HCT116 (cell line): ENCODE results near the gene PHOSPHO1. TPM values are rescaled to one million over a fixed set of nuclear protein-coding genes. Genes with fewer than 3 reads are reported as not detected.

Experiments used
- ATAC-seq: fragments of 200-7000 bp; cut with Tn5 transposase; 2 replicates; pipeline ENCODE4 v1.9.1; 2020; ENCODE audit warnings: mild to moderate bottlenecking, moderate library complexity
- BruUV-seq: library from RNA; stranded (reverse); fragments of 400-500 nt; replicated peaks from 2 replicates; lab custom pipeline; 2021; lab: Mats Ljungman, UMichigan
- CTCF ChIA-PET: fragments of 300-600 bp; sonication (Branson Sonifier 250); formaldehyde crosslinking; loops from one replicate; lab custom pipeline; 2021; ENCODE audit warnings: antibody characterized with exemption; lab: Charles Lee
- POLR2A ChIA-PET: fragments of 300-600, 350-600 bp; sonication (Branson Sonifier 250); formaldehyde crosslinking; loops from one replicate; lab custom pipeline; 2021; ENCODE audit warnings: antibody characterized with exemption; lab: Charles Lee
- RAD21 ChIA-PET, 2 experiments: fragments of 300-600 bp; sonication (Branson Sonifier 250); formaldehyde crosslinking; loops; one replicate each; lab custom pipeline; 2023; ENCODE audit warnings: low total read pairs in 2 of 2; ENCODE audit not compliant: uncharacterized antibody in 2 of 2, unreplicated experiment in 2 of 2, low non-redundant PET in 1 of 2; lab: Charles Lee
- DNase-seq: peaks from one replicate; pipeline ENCODE4 v3.0.0-alpha.2; 2010; ENCODE audit warnings: low read depth, low spot score
- H2AFZ ChIP-seq: fragments of 200-600 bp; shearing (Covaris generic), sonication (generic); 2 replicates; pipeline ENCODE4 v1.6.1; 2017; ENCODE audit warnings: low read depth, mixed run types, mixed read lengths, antibody characterized with exemption, low read length; ENCODE audit not compliant: poor library complexity, severe bottlenecking
- H3K27ac ChIP-seq: 2 replicates; pipeline ENCODE4 v1.5.1; 2012; ENCODE audit warnings: low read depth, low read length
- H3K27me3 ChIP-seq: fragments of 200-600 bp; sonication (generic); 2 replicates; pipeline ENCODE4 v1.6.1; 2016; ENCODE audit warnings: mixed run types, low read length, mixed read lengths; ENCODE audit not compliant: insufficient read depth
- H3K36me3 ChIP-seq, 2 experiments: fragments of 200-500 bp in 1 of 2; fragments of 200-600 bp in 1 of 2; sonication (Bioruptor generic) in 1 of 2; sonication (generic) in 1 of 2; 2 replicates each; pipeline versions ENCODE4 v1.5.1 to v1.6.1; 2014 to 2016; ENCODE audit warnings: low read length in 2 of 2, inconsistent platforms in 1 of 2, mixed read lengths in 1 of 2, mixed run types in 1 of 2; ENCODE audit not compliant: insufficient read depth in 2 of 2, control insufficient read depth in 1 of 2
- H3K4me1 ChIP-seq, 2 experiments: fragments of 200-600 bp in 1 of 2; sonication (generic) in 1 of 2; 2 replicates each; pipeline versions ENCODE4 v1.5.1 to v1.6.1; 2012 to 2017; ENCODE audit warnings: low read length in 2 of 2, inconsistent platforms in 1 of 2, mild to moderate bottlenecking in 1 of 2, mixed read lengths in 1 of 2, mixed run types in 1 of 2, moderate library complexity in 1 of 2; ENCODE audit not compliant: insufficient read depth in 2 of 2, control insufficient read depth in 1 of 2
- H3K4me2 ChIP-seq: fragments of 200-600 bp; sonication (generic); 2 replicates; pipeline ENCODE4 v1.6.1; 2017; ENCODE audit warnings: mixed run types, low read length, mixed read lengths
- H3K4me3 ChIP-seq, 2 experiments: fragments of 200-600 bp in 1 of 2; sonication (generic) in 1 of 2; replicated peaks in 1 of 2; 2 replicates each; pipeline ENCODE4 v1.5.1; 2011 to 2016; ENCODE audit warnings: low read length in 2 of 2, control low read depth in 1 of 2, low read depth in 1 of 2, mild to moderate bottlenecking in 1 of 2, mixed read lengths in 1 of 2, mixed run types in 1 of 2
- H3K79me2 ChIP-seq: fragments of 200-600 bp; sonication (generic); 2 replicates; pipeline ENCODE4 v1.6.1; 2017; ENCODE audit warnings: mild to moderate bottlenecking, mixed run types, low read length, moderate library complexity, mixed read lengths; ENCODE audit not compliant: insufficient read depth
- H3K9ac ChIP-seq: fragments of 200-600 bp; sonication (generic); 2 replicates; pipeline ENCODE4 v1.6.1; 2016; ENCODE audit warnings: low read length, mixed read lengths
- H3K9me2 ChIP-seq: fragments of 200-600 bp; sonication (generic), shearing (Covaris generic); 2 replicates; pipeline ENCODE4 v1.6.1; 2017; ENCODE audit warnings: mixed run types, mild to moderate bottlenecking, moderate library complexity; ENCODE audit not compliant: insufficient read depth
- H3K9me3 ChIP-seq, 2 experiments: fragments of 200-500 bp in 1 of 2; fragments of 200-600 bp in 1 of 2; sonication (Bioruptor generic) in 1 of 2; sonication (generic) in 1 of 2; 2 replicates each; pipeline ENCODE4 v1.6.1; 2014 to 2017; ENCODE audit warnings: low read length in 2 of 2, mixed read lengths in 2 of 2, inconsistent platforms in 1 of 2, low read depth in 1 of 2, mild to moderate bottlenecking in 1 of 2, mixed run types in 1 of 2, moderate library complexity in 1 of 2; ENCODE audit not compliant: control insufficient read depth in 1 of 2, insufficient read depth in 1 of 2
- H4K20me1 ChIP-seq: fragments of 200-600 bp; sonication (generic), shearing (Covaris generic); 2 replicates; pipeline ENCODE4 v1.6.1; 2017; ENCODE audit warnings: mixed run types, mild to moderate bottlenecking, moderate library complexity; ENCODE audit not compliant: insufficient read depth
- ATF3 ChIP-seq: IDR thresholded peaks from 2 replicates; pipeline ENCODE4 v1.6.1; 2012
- CBX3 ChIP-seq: IDR thresholded peaks from 2 replicates; pipeline ENCODE4 v1.6.1; 2012; ENCODE audit warnings: low read depth
- EGR1 ChIP-seq: IDR thresholded peaks from 2 replicates; pipeline ENCODE4 v1.6.1; 2012; ENCODE audit warnings: low read depth
- ELF1 ChIP-seq: IDR thresholded peaks from 2 replicates; pipeline ENCODE4 v1.6.1; 2012; ENCODE audit warnings: low read depth, borderline replicate concordance
- FOSL1 ChIP-seq: IDR thresholded peaks from 2 replicates; pipeline ENCODE4 v1.6.1; 2012; ENCODE audit warnings: low read depth
- POLR2A ChIP-seq: IDR thresholded peaks from 2 replicates; pipeline ENCODE4 v1.7.0; 2011; ENCODE audit warnings: borderline replicate concordance; ENCODE audit not compliant: insufficient read depth, insufficient read length; ENCODE audit errors: extremely low read depth
- SP1 ChIP-seq: IDR thresholded peaks from 2 replicates; pipeline ENCODE4 v1.6.1; 2012; ENCODE audit warnings: low read depth
- SRF ChIP-seq: IDR thresholded peaks from 2 replicates; pipeline ENCODE4 v1.6.1; 2012; ENCODE audit warnings: low read depth
- intact Hi-C: fragments of 100-400 bp; cut with micrococcal nuclease; formaldehyde crosslinking; loops from 2 replicates; pipeline ENCODE4 v1.10.0; 2022
- total RNA-seq: library from RNA; stranded (reverse); gene quantifications from one replicate; pipeline ENCODE4 v1.2.1, GENCODE V29; 2021; ENCODE audit not compliant: unreplicated experiment
- TF ChIP-seq, protein P1 (sequence below), 3 experiments: fragments of 200-600 bp in 1 of 3; sonication (generic) in 1 of 3; IDR thresholded peaks in 2 of 3; conservative IDR thresholded peaks in 1 of 3; 2 replicates each; pipeline ENCODE4 v1.5.1; 2012 to 2017; ENCODE audit warnings: low read depth in 2 of 3, low read length in 2 of 3, antibody characterized with exemption in 1 of 3, borderline replicate concordance in 1 of 3, control low read depth in 1 of 3, mild to moderate bottlenecking in 1 of 3, mixed read lengths in 1 of 3, mixed run types in 1 of 3, moderate library complexity in 1 of 3; ENCODE audit not compliant: insufficient read depth in 1 of 3

The PHOSPHO1 gene
- total RNA-seq, 1 experiment from 2014 or later = 3.0 TPM

DNA sequence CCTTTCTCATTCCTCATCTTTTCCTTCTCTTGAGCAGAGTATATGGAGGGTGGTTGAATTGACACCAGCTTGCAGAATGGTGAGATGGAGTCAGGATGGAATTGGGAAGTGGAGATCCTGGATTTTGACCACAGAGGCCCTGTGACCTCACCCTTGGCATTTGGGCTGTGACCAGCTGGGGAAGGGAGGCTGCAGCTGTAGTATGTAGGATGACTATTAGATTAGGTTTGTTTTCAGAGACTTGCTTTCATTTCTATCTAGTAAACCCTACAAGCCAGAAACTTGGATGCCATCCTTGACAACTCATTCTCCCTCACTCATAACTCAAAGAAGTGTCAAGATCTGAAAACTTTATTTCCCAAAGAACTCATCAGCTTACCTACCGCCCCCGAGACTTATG, 26.1 kb downstream of the PHOSPHO1 start:
- Histone ChIP-seq H2AFZ (no peak overlapping the region), H3K36me3 (no peaks in the 10 kb centered on the region)
- ATAC-seq = no peak
- TF ChIP-seq EGR1 (no peak), ELF1 (no peak), ATF3 (no peak), SP1 (no peak), CBX3 (no peak), POLR2A (no peak), FOSL1 (no peak), SRF (no peak)
- TF ChIP-seq, protein P1, sequence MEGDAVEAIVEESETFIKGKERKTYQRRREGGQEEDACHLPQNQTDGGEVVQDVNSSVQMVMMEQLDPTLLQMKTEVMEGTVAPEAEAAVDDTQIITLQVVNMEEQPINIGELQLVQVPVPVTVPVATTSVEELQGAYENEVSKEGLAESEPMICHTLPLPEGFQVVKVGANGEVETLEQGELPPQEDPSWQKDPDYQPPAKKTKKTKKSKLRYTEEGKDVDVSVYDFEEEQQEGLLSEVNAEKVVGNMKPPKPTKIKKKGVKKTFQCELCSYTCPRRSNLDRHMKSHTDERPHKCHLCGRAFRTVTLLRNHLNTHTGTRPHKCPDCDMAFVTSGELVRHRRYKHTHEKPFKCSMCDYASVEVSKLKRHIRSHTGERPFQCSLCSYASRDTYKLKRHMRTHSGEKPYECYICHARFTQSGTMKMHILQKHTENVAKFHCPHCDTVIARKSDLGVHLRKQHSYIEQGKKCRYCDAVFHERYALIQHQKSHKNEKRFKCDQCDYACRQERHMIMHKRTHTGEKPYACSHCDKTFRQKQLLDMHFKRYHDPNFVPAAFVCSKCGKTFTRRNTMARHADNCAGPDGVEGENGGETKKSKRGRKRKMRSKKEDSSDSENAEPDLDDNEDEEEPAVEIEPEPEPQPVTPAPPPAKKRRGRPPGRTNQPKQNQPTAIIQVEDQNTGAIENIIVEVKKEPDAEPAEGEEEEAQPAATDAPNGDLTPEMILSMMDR (IDR thresholded peaks at IDR 0.05 in 2 of 3, conservative IDR thresholded peaks at IDR 0.05 in 1 of 3; ENCODE audit: borderline replicate concordance in 1 of 3, insufficient read depth in 1 of 3, low read depth in 2 of 3, low read length in 2 of 3) = no peak
- TF ChIP-seq, all 23 proteins: peak for 0
- Histone ChIP-seq H3K4me2 (no peak overlapping the region), H3K4me1 (peaks cover 0 to 8% of the 10 kb centered on the region in 2 experiments; a peak in 2 of 4 replicates), H3K27me3 (peaks cover 4% of the 10 kb centered on the region; the same call in 1 of the 2 replicates), H4K20me1 (no peaks in the 10 kb centered on the region), H3K9me3 (no peaks in the 10 kb centered on the region), H3K4me3 (no peak overlapping the region), H3K9ac (no peak overlapping the region), H3K79me2 (no peaks in the 10 kb centered on the region), H3K9me2 (no peaks in the 10 kb centered on the region; the same call in 1 of the 2 replicates), H3K27ac (no peak overlapping the region)
- POLR2A ChIA-PET = no interaction called here
- no peak for DNase-seq
- no TSS peak for BruUV-seq
- intact Hi-C loops = no loop called here
- CTCF ChIA-PET = interaction anchor here (1.5 kb wide), 1 partner anchor 24 kb away, joined by 3 read pairs; no protein-coding TSS in a partner anchor
- RAD21 ChIA-PET = no interaction called here
